Muscle of back (tissue), 11 donors: Measurements from ENCODE around the gene PARD3. TPM values are rescaled to one million over a fixed set of nuclear protein-coding genes. Genes with fewer than 3 reads are reported as not detected.

Source experiments
- DNase-seq, 3 donors: peaks; one replicate each; pipeline versions ENCODE4 v3.0.0 to v3.0.0-alpha.2; 2013
- polyA plus RNA-seq, 10 donors: library from polyadenylated mRNA; unstranded; fragments of 120-200 nt; gene quantifications; one replicate each; pipeline ENCODE4 v1.2.1, GENCODE V29; 2013; ENCODE audit not compliant: insufficient read length in 10 of 10

Gene PARD3
- polyA plus RNA-seq, 10 donors, result 35.1 to 55.3 (median 41.4) TPM

GRCh38 chr10:34310234-34310633, 504.9 kb downstream of the PARD3 start:
- DNase-seq, result no peak

- DNase-seq, result no peak
These were observed 509.9 kb downstream of the PARD3 start for GRCh38 chr10:34305189-34305588.

GRCh38 chr10:34303022-34303421, 512.1 kb downstream of the PARD3 start:
- no peak for DNase-seq

GRCh38 chr10:34299105-34299611, 515.9 kb downstream of the PARD3 start:
- peak in 1 of 3 donors; percentile 43 for DNase-seq

- DNase-seq, result no peak
These were observed 516.7 kb downstream of the PARD3 start for GRCh38 chr10:34298346-34298818.

- peak in 1 of 3 donors; percentile 63 for DNase-seq
These were observed 517.4 kb downstream of the PARD3 start for GRCh38 chr10:34297541-34298345.

- peak in 2 of 3 donors; percentile 42 to 77 for DNase-seq
These were observed 520.0 kb downstream of the PARD3 start for GRCh38 chr10:34295142-34295548.

GRCh38 chr10:34294137-34294536, 521.0 kb downstream of the PARD3 start:
- no peak for DNase-seq

- DNase-seq, result no peak
These were observed 522.4 kb downstream of the PARD3 start for GRCh38 chr10:34292675-34293074.

- no peak for DNase-seq
These were observed 522.9 kb downstream of the PARD3 start for GRCh38 chr10:34292194-34292565.

GRCh38 chr10:34291466-34292193, 523.5 kb downstream of the PARD3 start:
- DNase-seq, result no peak

GRCh38 chr10:34290412-34291081, 524.5 kb downstream of the PARD3 start:
- peak in 1 of 3 donors; percentile 45 for DNase-seq

GRCh38 chr10:34288634-34289033, 526.5 kb downstream of the PARD3 start:
- DNase-seq, result no peak

GRCh38 chr10:34286136-34286739, 528.9 kb downstream of the PARD3 start:
- DNase-seq, result no peak

GRCh38 chr10:34281661-34282582, 533.2 kb downstream of the PARD3 start:
- peak in 1 of 3 donors; percentile 22 for DNase-seq

GRCh38 chr10:34280599-34281374, 534.3 kb downstream of the PARD3 start:
- peak in 2 of 3 donors; percentile 66 to 86 for DNase-seq

- no peak for DNase-seq
These were observed 539.4 kb downstream of the PARD3 start for GRCh38 chr10:34275626-34276130.

- DNase-seq, result no peak
These were observed 540.2 kb downstream of the PARD3 start for GRCh38 chr10:34274906-34275305.

- no peak for DNase-seq
These were observed 541.8 kb downstream of the PARD3 start for GRCh38 chr10:34273340-34273739.

- DNase-seq, result no peak
These were observed 542.8 kb downstream of the PARD3 start for GRCh38 chr10:34272316-34272715.
